ENCODE results near the gene DYNC1LI1. TPM values are rescaled to one million over a fixed set of nuclear protein-coding genes. Genes with fewer than 3 reads are reported as not detected.

DYNC1LI1 gene
- total RNA-seq, 4 donors from 2014 or later: 60.4 to 64.3 (median 62.8) TPM

DNA sequence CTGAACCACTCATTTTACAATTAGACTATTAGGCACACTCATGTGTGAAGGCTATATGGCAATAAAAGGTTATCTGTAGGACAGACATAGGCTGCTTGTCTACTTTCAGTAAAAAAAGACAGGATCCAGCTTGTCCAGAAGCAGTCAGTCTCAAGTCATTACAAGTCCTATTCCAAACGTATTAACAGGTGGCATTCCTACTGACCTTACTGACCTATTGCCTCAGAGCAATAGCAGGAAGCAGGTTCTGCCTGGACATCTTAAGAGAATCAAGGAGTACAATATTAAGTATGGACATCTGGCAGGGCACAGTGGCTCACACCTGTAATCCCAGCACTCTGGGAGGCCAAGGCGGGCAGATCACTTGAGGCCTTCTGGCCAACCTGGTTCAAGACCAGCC, 75.0 kb downstream of the DYNC1LI1 start:
- intact Hi-C loops (cut with DNase I; ENCODE audit: low total_unique reads): no loop called here
- H3K4me3 ChIP-seq (ENCODE audit: low read depth, poor library complexity, severe bottlenecking): no peak overlapping the region
- 77 to 82% methylated on average over 2 of the region's 2 CpGs for WGBS, 2 donors
- no peak for TF ChIP-seq POLR2A (IDR thresholded peaks at IDR 0.05)
- DNase-seq (ENCODE audit: low spot score in 2 of 2): no peak

DNA sequence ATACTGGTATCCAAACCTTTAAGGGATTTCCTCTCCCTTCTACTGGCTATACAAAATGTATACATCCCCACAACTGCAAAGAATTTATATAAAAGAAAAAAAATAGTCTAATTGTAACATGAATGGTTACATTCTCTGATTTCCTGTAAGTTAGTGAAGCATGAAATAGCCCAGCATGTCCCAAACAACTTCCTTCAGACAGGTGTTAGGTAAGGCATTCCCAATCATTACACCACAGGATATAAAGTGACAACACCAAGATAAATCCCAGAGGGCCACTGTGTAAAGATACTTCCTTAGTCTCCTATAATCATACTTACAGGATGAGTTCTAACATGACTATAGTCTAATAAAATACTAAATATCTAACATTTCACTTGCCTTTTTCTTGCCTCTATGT, 75.6 kb downstream of the DYNC1LI1 start:
- no peak for TF ChIP-seq POLR2A (IDR thresholded peaks at IDR 0.05)
- TF ChIP-seq, protein P1, sequence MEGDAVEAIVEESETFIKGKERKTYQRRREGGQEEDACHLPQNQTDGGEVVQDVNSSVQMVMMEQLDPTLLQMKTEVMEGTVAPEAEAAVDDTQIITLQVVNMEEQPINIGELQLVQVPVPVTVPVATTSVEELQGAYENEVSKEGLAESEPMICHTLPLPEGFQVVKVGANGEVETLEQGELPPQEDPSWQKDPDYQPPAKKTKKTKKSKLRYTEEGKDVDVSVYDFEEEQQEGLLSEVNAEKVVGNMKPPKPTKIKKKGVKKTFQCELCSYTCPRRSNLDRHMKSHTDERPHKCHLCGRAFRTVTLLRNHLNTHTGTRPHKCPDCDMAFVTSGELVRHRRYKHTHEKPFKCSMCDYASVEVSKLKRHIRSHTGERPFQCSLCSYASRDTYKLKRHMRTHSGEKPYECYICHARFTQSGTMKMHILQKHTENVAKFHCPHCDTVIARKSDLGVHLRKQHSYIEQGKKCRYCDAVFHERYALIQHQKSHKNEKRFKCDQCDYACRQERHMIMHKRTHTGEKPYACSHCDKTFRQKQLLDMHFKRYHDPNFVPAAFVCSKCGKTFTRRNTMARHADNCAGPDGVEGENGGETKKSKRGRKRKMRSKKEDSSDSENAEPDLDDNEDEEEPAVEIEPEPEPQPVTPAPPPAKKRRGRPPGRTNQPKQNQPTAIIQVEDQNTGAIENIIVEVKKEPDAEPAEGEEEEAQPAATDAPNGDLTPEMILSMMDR (IDR thresholded peaks at IDR 0.05): no peak
- H3K4me3 ChIP-seq (ENCODE audit: low read depth, poor library complexity, severe bottlenecking): no peak overlapping the region
- intact Hi-C loops (cut with DNase I; ENCODE audit: low total_unique reads): no loop called here
- no peak for DNase-seq (ENCODE audit: low spot score in 2 of 2)

DNA sequence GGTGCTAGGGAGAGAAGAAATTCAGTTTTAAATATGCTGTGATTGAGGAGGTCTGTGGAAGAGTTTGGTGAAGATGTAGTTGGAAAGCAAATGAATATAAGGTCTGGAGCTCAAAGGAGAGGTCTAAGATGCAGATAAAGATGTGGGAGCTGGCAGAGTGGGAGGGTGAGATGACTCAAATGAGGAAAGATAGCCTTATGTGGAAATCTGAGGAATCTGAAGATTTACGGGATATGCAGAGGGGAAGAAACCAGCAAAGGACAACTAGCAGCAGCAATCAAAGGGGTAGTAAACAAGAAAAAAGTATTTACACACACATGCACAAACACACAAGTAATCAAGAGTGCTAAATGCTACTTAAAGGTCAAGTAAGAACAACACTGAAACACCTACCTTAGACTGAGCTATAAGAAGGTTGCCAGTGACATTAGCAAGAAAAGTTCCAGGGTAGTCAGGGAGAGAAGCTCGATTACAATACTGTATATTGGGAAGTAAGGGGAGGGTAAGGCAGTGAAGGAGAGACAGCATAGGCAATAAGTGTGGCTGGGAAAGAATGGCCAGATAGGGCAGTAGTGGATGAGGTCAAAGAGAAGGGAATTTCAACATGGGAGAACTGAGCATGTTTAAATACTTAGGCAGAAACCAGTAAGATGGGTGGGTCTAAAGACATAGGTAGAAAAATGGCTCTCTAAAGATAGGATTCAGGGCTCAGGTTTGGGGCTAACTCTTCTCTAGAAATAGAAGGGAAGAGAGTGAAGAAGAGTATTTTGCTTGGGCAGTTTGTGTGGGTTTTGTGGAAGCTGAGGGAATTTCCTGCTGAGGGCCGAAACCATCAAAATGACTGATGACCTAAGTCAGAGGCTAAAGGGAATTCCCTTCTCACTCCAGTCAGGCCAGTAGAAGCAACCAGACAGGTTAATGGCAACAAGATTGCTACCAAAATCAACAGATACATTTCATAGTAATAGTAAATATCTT, 76.9 kb downstream of the DYNC1LI1 start:
- intact Hi-C loops (cut with DNase I; ENCODE audit: low total_unique reads): no loop called here
- no peak overlapping the region for H3K4me3 ChIP-seq (ENCODE audit: low read depth, poor library complexity, severe bottlenecking)
- DNase-seq (ENCODE audit: low spot score in 2 of 2): no peak
- WGBS, 2 donors: 72 to 88% methylated on average over 3 of the region's 3 CpGs
- TF ChIP-seq POLR2A (IDR thresholded peaks at IDR 0.05): no peak
- TF ChIP-seq, protein P1 (IDR thresholded peaks at IDR 0.05): no peak

DNA sequence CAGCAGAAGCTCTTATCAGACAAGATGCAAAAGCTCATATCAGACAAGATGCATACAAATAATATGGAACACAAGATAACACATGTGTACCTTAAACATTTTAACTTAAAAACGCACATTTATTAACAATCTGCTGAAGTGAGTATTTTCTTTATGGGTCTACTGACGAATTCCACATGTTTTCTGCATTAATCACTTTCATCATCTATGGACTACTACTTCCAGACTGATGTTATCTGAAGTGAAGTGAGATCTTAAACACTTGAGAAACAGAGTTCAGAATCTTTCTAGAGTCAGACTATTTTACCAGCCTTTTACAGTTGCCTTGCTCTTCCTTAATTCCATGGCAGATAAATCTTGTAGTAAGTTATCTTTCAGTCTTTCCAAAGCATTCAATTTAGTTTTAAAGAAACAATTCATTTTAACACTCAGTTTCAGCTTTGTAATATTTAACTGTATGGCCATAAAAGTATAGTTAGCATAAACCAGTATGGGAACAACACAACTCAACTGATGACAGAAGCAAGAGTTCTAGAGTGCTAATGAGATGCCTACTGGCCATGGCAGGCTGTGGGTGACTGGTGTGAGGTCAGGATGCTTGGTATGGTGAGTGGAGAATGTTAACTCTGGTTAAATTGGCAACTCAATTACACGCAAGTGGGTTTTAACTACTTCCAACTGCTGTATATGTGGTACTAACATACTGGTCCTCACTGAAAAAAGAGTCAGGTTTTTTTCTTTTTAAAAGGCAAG, 77.8 kb downstream of the DYNC1LI1 start:
- 71 to 79% methylated on average over 3 of the region's 3 CpGs for WGBS, 2 donors
- TF ChIP-seq, protein P1 (IDR thresholded peaks at IDR 0.05): no peak
- no peak for TF ChIP-seq POLR2A (IDR thresholded peaks at IDR 0.05)
- intact Hi-C loops (cut with DNase I; ENCODE audit: low total_unique reads): no loop called here
- no peak for DNase-seq (ENCODE audit: low spot score in 2 of 2)
- no peak overlapping the region for H3K4me3 ChIP-seq (ENCODE audit: low read depth, poor library complexity, severe bottlenecking)

DNA sequence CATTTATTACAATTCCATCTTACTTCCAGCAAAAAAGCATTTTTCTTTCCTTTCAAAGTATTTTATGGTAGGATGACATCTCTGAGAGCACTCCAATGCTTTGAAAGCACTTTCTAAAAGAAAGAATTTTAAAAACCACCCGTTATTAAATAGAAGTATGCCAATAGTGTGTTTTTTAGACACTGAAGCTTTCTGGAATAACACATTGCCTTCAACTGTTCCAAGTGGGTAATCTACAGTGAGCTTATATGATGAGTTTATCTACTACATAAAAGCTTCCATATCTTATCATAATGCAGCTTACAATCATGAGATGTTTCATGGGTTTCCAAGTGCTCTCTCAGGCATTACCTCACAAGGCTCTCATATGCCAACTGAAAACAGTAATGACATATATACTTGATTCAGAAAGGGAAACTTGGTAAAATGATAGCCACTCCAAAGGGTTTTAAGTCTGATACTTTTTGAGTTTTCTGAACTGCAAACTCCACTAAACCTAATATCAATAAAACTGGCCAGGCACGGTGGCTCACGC, 82.1 kb downstream of the DYNC1LI1 start:
- intact Hi-C loops (cut with DNase I; ENCODE audit: low total_unique reads): no loop called here
- TF ChIP-seq POLR2A (IDR thresholded peaks at IDR 0.05): no peak
- TF ChIP-seq, protein P1 (IDR thresholded peaks at IDR 0.05): no peak
- 80 to 85% methylated on average over 3 of the region's 3 CpGs for WGBS, 2 donors
- no peak for DNase-seq (ENCODE audit: low spot score in 2 of 2)
- H3K4me3 ChIP-seq (ENCODE audit: low read depth, poor library complexity, severe bottlenecking): no peak overlapping the region

Data from lower leg skin (tissue), 4 donors.